ENCODE results near the gene PTPRN2. TPM values are rescaled to one million over a fixed set of nuclear protein-coding genes. Genes with fewer than 3 reads are reported as not detected.

PTPRN2 gene
- total and polyA plus RNA-seq, 2 of the 13 experiments (the other 11 are each of a cell fraction or from before 2014, with no cell fraction given), result 2.5 to 24.2 TPM

GRCh38 chr7:157981778-157982177 is 605.8 kb downstream of the PTPRN2 start:
- WGBS (ENCODE audit: low lambda C conversion rate), result 54% methylated on average over 5 of the region's 5 CpGs
- CTCF ChIA-PET (ENCODE audit: low intra/inter-chr PET ratio, low total read pairs), result no interaction called here
- H3K79me2 ChIP-seq (ENCODE audit: insufficient read depth, low read length), result no peaks in the 10 kb centered on the region
- no TSS peak for BruUV-seq (replicated peaks)
- ATAC-seq, result no peak
- DNase-seq (ENCODE audit: low spot score), result no peak
- H3K4me1 ChIP-seq (ENCODE audit: insufficient read depth, low read length), result no peaks in the 10 kb centered on the region
- intact Hi-C loops (cut with micrococcal nuclease; ENCODE audit: unreplicated experiment) (no loop called here), in situ Hi-C loops (cut with HindIII; ENCODE audit: extremely low pct_ligation_motif_present, low pct_unique_long_range_greater_than_20kb) (no loop called here)
- no peak overlapping the region for H2AFZ ChIP-seq (ENCODE audit: low read length)
- peaks cover 16% of the 10 kb centered on the region; the same call in 1 of the 2 replicates for H4K20me1 ChIP-seq (ENCODE audit: insufficient read depth, low read length)
- no peak overlapping the region for H3K27ac ChIP-seq (ENCODE audit: extremely low read length, insufficient read depth, low read length)
- no peak overlapping the region for H3K4me2 ChIP-seq (ENCODE audit: low read depth, low read length)
- POLR2A ChIA-PET, result no interaction called here
- no peak overlapping the region for H3K4me3 ChIP-seq (replicated peaks in 1 of 3; ENCODE audit: insufficient read depth in 1 of 3, low read depth in 2 of 3, low read length in 3 of 3)
- no peaks in the 10 kb centered on the region for H3K27me3 ChIP-seq (ENCODE audit: control insufficient read depth in 1 of 2, insufficient read depth in 2 of 2, low read length in 2 of 2)
- H3K9me3 ChIP-seq (ENCODE audit: low read length), result no peaks in the 10 kb centered on the region
- no peak overlapping the region for H3K9ac ChIP-seq (ENCODE audit: insufficient read depth, low read depth, low read length)
- no peaks in the 10 kb centered on the region for H3K36me3 ChIP-seq (replicated peaks in 1 of 2; ENCODE audit: control insufficient read depth in 1 of 2, insufficient read depth in 2 of 2, low read length in 2 of 2)
- FAIRE-seq, result no peak
- TF ChIP-seq POLR2G (IDR thresholded peaks at IDR 0.05; ENCODE audit: low read depth, low read length), result no peak
- no peak for TF ChIP-seq NR2F6 (IDR thresholded peaks at IDR 0.05)
- TF ChIP-seq NR2F6 (CRISPR knock-in tag; IDR thresholded peaks at IDR 0.05), result no peak
- no peak for TF ChIP-seq CHCHD3 (CRISPR knock-in tag; IDR thresholded peaks at IDR 0.05)
- TF ChIP-seq SRY (CRISPR knock-in tag; IDR thresholded peaks at IDR 0.05), result no peak
- TF ChIP-seq RNF2 (conservative IDR thresholded peaks at IDR 0.05; ENCODE audit: low read depth), result no peak
- no peak for TF ChIP-seq DR1 (CRISPR knock-in tag; IDR thresholded peaks at IDR 0.05)
- no peak for TF ChIP-seq HINFP (CRISPR knock-in tag; IDR thresholded peaks at IDR 0.05; ENCODE audit: low read depth)
- TF ChIP-seq RNF219 (CRISPR knock-in tag; IDR thresholded peaks at IDR 0.05), result no peak
- TF ChIP-seq, protein P1, sequence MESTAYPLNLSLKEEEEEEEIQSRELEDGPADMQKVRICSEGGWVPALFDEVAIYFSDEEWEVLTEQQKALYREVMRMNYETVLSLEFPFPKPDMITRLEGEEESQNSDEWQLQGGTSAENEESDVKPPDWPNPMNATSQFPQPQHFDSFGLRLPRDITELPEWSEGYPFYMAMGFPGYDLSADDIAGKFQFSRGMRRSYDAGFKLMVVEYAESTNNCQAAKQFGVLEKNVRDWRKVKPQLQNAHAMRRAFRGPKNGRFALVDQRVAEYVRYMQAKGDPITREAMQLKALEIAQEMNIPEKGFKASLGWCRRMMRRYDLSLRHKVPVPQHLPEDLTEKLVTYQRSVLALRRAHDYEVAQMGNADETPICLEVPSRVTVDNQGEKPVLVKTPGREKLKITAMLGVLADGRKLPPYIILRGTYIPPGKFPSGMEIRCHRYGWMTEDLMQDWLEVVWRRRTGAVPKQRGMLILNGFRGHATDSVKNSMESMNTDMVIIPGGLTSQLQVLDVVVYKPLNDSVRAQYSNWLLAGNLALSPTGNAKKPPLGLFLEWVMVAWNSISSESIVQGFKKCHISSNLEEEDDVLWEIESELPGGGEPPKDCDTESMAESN (CRISPR knock-in tag; conservative IDR thresholded peaks at IDR 0.05), result no peak
- TF ChIP-seq SP4 (CRISPR knock-in tag; IDR thresholded peaks at IDR 0.05), result no peak
- no peak for TF ChIP-seq ZNF713 (CRISPR knock-in tag; IDR thresholded peaks at IDR 0.05)
- no peak for TF ChIP-seq NFE2 (CRISPR knock-in tag; IDR thresholded peaks at IDR 0.05)
- no peak for TF ChIP-seq ZNF124 (CRISPR knock-in tag; IDR thresholded peaks at IDR 0.05)
- no peak for TF ChIP-seq FOXA1 (IDR thresholded peaks at IDR 0.05)
- TF ChIP-seq FOXA1 (CRISPR knock-in tag; IDR thresholded peaks at IDR 0.05), result no peak
- no peak for TF ChIP-seq HNRNPH1 (optimal IDR thresholded peaks at IDR 0.05; ENCODE audit: low read depth, low read length)
- no peak for TF ChIP-seq EHMT2 (IDR thresholded peaks at IDR 0.05; ENCODE audit: borderline replicate concordance, low read depth, low read length)
